HG03520 (cell line): ENCODE results near the gene POU3F2.

ENCODE experiments used
- ATAC-seq: cut with Tn5 transposase; IDR thresholded peaks from one replicate; pipeline ENCODE4 v1.9.1; 2021; ENCODE audit warnings: mild to moderate bottlenecking, moderate library complexity; ENCODE audit not compliant: unreplicated experiment

Gene POU3F2

GRCh38 chr6:98834060-98835031 lies at the start of gene POU3F2:
POU3F2 (plus strand) TSS chr6:98834574; CDS start chr6:98834874, 300 bp downstream.
- ATAC-seq: peak; percentile 51

DNA sequence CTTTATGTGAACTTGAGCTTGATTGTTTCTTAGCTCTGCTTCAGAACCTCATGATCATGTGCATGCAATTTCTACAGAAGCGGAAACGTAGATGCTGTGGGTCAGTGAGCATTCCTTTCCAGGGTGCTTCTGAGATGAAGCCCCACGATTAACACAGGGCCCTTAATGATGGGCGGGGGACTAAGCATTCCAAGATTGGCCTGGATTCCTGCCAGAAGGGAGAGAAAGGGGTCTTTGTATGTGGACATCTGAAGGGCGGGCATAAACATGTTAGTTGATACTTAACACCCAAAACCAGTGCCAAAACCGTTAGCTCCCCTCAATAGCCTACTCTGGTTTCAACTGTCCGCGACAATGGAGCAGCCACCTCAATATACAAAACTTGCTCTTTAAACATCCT lies 46.9 kb upstream of the POU3F2 start:
- ATAC-seq: no peak

DNA sequence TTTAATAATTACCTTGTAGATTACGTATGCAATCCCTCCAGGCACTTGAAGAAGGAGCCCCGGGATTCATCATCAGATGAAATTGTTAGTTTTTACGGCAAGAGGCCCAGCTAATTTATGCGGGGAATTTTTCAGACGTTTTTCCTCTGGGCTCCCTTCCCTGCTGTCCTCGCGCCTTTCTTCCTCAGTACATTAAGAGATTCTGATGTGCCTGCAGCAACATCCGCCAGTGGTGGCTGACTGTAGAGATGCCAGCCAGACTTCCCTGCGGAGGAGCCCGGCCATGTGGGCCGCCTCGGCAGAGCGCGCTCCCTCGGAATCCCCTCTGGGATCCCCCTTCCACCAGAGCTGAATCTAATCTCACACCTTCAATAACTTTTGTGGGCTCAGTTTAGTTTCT lies 46.4 kb upstream of the POU3F2 start:
- no peak for ATAC-seq

- ATAC-seq: no peak
Observed at GRCh38 chr6:98794307-98794842, 40.0 kb upstream of the POU3F2 start.

- no peak for ATAC-seq
Observed at GRCh38 chr6:98797217-98797994, 37.0 kb upstream of the POU3F2 start.

DNA sequence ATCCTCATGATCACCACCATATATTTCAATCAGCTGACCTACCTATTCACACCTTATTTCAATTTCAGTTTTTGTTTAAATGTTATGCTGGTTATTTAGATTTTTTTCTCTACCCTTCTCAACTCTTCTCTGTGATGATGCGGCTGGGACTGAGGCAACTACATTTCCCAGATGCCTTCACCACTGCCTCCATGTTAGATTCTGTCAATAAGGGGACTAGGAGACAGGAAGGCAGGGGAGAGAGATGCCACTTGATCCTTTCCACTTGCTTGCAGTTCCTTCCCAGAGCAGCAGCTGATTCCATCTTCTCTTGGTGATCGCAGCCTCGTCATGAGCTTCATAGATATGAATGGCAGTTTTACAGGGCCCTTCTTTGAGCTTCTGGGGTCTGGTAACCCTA lies 33.5 kb upstream of the POU3F2 start:
- no peak for ATAC-seq

DNA sequence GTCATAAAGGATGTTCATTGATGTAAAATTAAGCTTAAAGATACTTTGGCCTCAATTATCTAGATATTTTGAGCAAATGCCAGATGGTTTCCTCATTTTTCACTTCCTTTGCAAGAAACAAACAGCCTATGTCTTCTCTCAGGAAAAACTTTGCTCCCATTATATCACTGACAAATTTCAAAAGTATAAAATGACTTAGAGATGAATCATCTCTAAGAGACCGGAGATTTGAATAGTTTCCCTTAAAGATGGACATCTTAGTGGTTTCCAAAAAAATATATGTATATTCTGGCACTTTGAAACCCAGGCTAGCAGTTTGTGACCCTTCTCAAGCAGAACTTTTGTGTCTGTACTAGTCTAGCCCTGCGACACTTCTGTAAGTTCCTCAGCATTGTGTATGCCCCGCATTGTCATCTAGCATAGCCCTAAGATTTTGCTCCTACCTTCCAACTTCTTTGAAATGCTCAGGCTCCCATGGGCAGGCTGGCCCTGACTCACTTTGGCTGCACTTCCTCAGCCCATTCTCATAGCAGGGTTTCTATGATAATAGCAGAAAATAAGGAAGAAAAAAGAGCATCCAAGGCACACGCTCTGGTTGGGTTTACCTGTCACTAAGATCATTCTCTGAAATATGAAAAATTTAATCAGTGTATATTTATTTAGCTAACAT lies 25.7 kb upstream of the POU3F2 start:
- ATAC-seq: no peak

GRCh38 chr6:98812220-98812619 lies 22.2 kb upstream of the POU3F2 start:
- no peak for ATAC-seq

DNA sequence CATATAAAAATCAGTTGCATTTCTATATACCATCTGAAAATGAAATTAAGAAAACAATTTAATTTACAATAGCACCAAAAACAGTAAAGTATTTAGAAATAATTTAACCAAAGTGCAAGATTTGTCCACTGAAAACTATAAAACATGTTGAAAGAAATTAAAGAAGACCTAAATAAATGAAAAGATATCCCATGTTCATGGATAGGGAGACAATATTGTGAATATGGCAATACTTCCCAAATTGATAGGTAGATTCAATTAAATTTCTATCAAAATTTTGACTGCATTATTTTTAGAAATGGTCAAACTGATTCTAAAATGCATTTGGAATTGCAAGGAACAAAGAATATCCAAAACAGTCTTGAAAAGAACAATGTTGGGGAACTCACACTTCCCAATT lies 17.6 kb upstream of the POU3F2 start:
- ATAC-seq: no peak

DNA sequence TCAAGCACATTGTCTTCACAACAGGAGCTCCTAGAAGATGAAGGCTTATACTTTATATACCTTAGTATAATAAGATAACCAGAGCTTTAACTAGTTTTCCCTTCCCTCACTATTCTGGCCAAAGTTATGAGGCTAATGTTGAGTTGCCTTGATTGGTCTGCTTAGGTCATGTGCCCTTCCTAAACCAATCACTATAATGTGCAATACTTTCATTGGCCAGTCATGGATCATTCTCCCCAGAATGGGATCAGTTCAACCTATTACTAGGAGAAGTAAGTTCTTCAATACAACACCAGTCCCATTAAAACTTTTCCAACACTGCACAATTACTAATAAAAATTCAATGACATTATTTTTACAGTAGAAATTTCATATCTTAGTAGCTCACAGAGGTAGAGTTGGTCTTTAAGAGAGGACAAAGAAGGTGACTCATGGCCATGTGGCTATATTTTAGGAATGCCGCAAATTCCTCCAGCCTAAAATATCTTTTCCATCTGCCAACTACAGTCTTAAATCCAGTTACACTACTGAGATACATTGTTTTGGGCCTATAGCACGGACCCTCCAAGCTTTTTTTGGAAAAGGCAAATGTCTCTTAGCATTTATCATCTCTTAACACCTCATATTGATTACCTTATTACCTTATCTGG lies 12.5 kb upstream of the POU3F2 start:
- ATAC-seq: no peak

- ATAC-seq: no peak
Observed at GRCh38 chr6:98823428-98824161, 10.8 kb upstream of the POU3F2 start.

DNA sequence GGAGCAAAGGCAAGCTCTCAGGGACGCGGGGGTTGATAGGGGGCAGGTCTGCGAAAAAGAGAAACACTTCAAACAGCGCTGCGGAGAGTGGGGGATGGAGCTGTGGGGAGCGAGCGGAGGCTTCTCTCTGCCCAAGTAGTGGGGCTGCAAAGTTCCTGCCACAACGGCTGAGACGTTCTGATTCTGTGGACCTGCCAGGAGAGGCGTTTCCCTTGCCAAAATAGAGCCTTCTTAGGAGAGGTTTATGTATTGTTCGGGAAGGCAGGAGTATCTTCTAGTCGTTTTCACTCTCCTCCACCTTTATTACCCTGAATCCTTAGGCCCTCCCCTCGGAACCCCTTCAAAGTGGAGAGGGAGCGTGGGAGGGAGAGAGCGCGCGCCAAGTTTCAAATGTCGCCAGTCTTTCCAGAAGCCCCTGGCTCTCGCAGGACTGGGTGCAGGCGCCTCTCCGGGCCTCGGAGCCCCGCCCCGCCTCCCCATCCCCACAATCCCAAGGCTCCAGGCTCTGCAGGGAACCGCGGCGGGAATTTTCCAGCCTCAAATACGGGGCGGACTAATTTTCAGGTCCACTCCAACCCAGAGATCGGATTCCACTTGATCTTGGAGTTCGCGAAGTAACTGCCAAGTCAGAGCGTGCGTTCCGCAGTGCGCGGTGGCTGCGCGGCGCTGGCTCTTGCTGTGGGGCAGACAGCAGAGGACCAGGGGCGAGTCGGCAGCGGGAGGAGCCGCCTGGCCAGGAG lies 10.0 kb upstream of the POU3F2 start:
- no peak for ATAC-seq

GRCh38 chr6:98824902-98825599 lies 9.3 kb upstream of the POU3F2 start:
- no peak for ATAC-seq

GRCh38 chr6:98825600-98826230 lies 8.7 kb upstream of the POU3F2 start:
- ATAC-seq: no peak

- no peak for ATAC-seq
Observed at GRCh38 chr6:98827295-98828159, 6.8 kb upstream of the POU3F2 start.

DNA sequence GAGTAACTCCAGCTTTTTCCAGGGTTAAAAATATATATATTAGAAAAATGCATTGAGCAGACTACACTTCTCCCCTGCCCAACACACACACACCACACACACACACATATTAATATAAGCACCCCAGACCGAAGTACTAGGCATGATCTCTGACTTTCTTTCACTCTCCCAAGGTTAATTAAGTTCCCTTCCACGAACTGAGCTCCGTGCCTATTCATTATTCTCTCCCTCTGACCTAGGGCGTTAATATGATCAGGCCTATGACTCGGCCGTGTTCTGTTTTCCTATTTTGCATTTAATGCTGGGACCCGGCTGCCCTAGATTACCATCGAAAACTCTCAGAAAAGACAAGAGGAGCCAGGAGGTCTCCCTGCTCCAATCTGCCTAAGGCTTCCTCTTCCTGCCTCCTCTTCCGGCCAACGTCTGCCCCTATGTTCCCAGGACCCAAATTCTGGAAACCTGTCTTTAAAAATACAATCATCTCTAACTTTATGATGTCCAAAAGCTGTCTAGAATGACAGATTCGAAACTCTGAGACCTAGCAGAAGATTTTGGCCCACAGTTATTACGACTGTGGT lies 6.1 kb upstream of the POU3F2 start:
- no peak for ATAC-seq

DNA sequence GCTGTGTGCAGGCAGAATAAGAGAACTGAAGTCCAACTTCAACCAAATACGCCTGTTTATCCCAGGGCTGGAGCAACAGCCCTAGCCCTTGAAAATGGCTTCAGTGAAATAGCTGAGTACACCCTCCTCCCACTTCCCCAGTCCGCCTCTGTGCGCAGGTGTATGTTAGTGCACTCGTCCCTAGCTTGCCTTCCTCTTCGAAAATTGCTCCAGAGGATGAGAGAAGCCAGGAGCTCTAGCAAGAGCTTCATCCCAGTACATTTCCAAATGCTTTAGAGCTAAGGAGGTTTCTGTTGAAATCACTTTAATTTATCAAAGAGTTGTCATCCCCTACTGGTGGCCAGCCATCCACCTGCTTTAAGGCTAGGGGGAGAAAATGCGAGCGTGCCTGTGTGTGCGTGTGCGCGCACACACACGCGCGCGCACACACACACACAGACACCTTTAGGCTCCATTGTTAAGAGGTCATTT lies 5.4 kb upstream of the POU3F2 start:
- no peak for ATAC-seq
